ENCODE measurements around the gene ACAD11. TPM values are rescaled to one million over a fixed set of nuclear protein-coding genes. Genes with fewer than 3 reads are reported as not detected.

The ACAD11 gene
- total RNA-seq: 19.1 TPM
- long read RNA-seq, full-length matches to known transcripts: 15 of 30 reads
- long read RNA-seq, partial matches to known transcripts: 9 of 30 reads
- long read RNA-seq, other reads (novel, unspliced or antisense): 6 of 30 reads

GRCh38 chr3:132659365-132660051 lies at the start of gene ACAD11:
Gene ACAD11, minus strand, starts transcription at chr3:132659809. Its CDS starts 58 bp downstream, at chr3:132659751.
- Histone ChIP-seq H3K27ac (peak within 1 kb of the TSS; percentile 97), H3K27me3 (no peaks in the 10 kb centered on the region), H3K36me3 (no peaks in the 10 kb centered on the region), H3K4me3 (peak within 1 kb of the TSS; percentile 78), H3K9me3 (no peaks in the 10 kb centered on the region), H3K4me1 (peaks cover 40% of the 10 kb centered on the region)
- peak; percentile 94 for DNase-seq
- TF ChIP-seq CTCF (IDR thresholded peaks at IDR 0.05): peak; percentile 68
- intact Hi-C loops (cut with DNase I): no loop called here
- ATAC-seq: peak; percentile 93

GRCh38 chr3:132703733-132704132 lies 44.1 kb upstream of the ACAD11 start:
- H3K27ac ChIP-seq: no peak overlapping the region

GRCh38 chr3:132695422-132695821 lies 35.8 kb upstream of the ACAD11 start:
- no peaks in the 10 kb centered on the region for H3K9me3 ChIP-seq
- intact Hi-C loops (cut with DNase I): loop anchor here (10.0 kb wide), 1 partner anchor 191 kb away; no protein-coding TSS in a partner anchor
- no peak for TF ChIP-seq CTCF (IDR thresholded peaks at IDR 0.05)
- DNase-seq (no peak), ATAC-seq (no peak)
- H3K36me3 ChIP-seq: peaks cover 99% of the 10 kb centered on the region
- no peak overlapping the region for H3K27ac ChIP-seq
- H3K4me3 ChIP-seq: no peak overlapping the region
- H3K27me3 ChIP-seq: no peaks in the 10 kb centered on the region
- no peaks in the 10 kb centered on the region for H3K4me1 ChIP-seq

More at GRCh38 chr3:132703733-132704132, 44.1 kb upstream of the ACAD11 start:
- no peak for TF ChIP-seq CTCF (IDR thresholded peaks at IDR 0.05)
- H3K9me3 ChIP-seq: no peaks in the 10 kb centered on the region
- intact Hi-C loops (cut with DNase I): no loop called here
- H3K27me3 ChIP-seq: no peaks in the 10 kb centered on the region
- ATAC-seq (no peak), DNase-seq (no peak)
- H3K4me3 ChIP-seq: no peak overlapping the region
- H3K4me1 ChIP-seq: no peaks in the 10 kb centered on the region
- peaks cover 99% of the 10 kb centered on the region for H3K36me3 ChIP-seq

- H3K9me3 ChIP-seq: no peaks in the 10 kb centered on the region
- intact Hi-C loops (cut with DNase I): loop anchor here (10.0 kb wide), 1 partner anchor 190 kb away; no protein-coding TSS in a partner anchor
- no peak for ATAC-seq
These were observed 35.4 kb upstream of the ACAD11 start for GRCh38 chr3:132694991-132695390.

GRCh38 chr3:132690040-132690439 lies 30.4 kb upstream of the ACAD11 start:
- no peaks in the 10 kb centered on the region for H3K27me3 ChIP-seq
- intact Hi-C loops (cut with DNase I): loop anchor here (10.0 kb wide), 1 partner anchor 185 kb away; no protein-coding TSS in a partner anchor
- no peaks in the 10 kb centered on the region for H3K4me1 ChIP-seq
- H3K4me3 ChIP-seq: no peak overlapping the region
- no peak for TF ChIP-seq CTCF (IDR thresholded peaks at IDR 0.05)
- ATAC-seq: no peak
- no peaks in the 10 kb centered on the region for H3K9me3 ChIP-seq
- no peak for DNase-seq
- no peak overlapping the region for H3K27ac ChIP-seq
- peaks cover 99% of the 10 kb centered on the region for H3K36me3 ChIP-seq

More at GRCh38 chr3:132694991-132695390, 35.4 kb upstream of the ACAD11 start:
- Histone ChIP-seq H3K27ac (no peak overlapping the region), H3K36me3 (peaks cover 99% of the 10 kb centered on the region), H3K27me3 (no peaks in the 10 kb centered on the region), H3K4me1 (no peaks in the 10 kb centered on the region), H3K4me3 (no peak overlapping the region)
- DNase-seq: no peak
- TF ChIP-seq CTCF (IDR thresholded peaks at IDR 0.05): no peak
